Measurements from ENCODE around the gene TAS1R1. TPM values are rescaled to one million over a fixed set of nuclear protein-coding genes. Genes with fewer than 3 reads are reported as not detected.
A peak's percentile ranks its signal among the peaks of the same experiment; 100 is the strongest.

Gene TAS1R1
- total and polyA plus RNA-seq, 9 of the 15 experiments (the other 6 are each of a cell fraction or from before 2014, with no cell fraction given) = 0.06 TPM; not detected in 8

GRCh38 chr1:6624710-6625583, 69.8 kb downstream of the TAS1R1 start, which contains the start of gene THAP3 (continued):
- TF ChIP-seq PRPF4 (IDR thresholded peaks at IDR 0.05; ENCODE audit: insufficient read depth, low read depth, low read length, poor library complexity, severe bottlenecking) = no peak
- peak; percentile 79 for TF ChIP-seq THAP12 (CRISPR knock-in tag; IDR thresholded peaks at IDR 0.05)
- no peak for TF ChIP-seq SLC30A9 (CRISPR knock-in tag; IDR thresholded peaks at IDR 0.05)
- TF ChIP-seq KDM4B (IDR thresholded peaks at IDR 0.05; ENCODE audit: borderline replicate concordance in 2 of 2, low read depth in 1 of 2) = 0 out of 4 replicates have a peak, but pooled peaks of 1 of the 2 experiments have one; percentile 41
- no peak; the same call in 1 of the 2 replicates for TF ChIP-seq JUND (IDR thresholded peaks at IDR 0.05; ENCODE audit: borderline replicate concordance, low read depth, low read length)
- TF ChIP-seq JUND (tag; IDR thresholded peaks at IDR 0.05; ENCODE audit: borderline replicate concordance, low read depth, low read length) = peak; percentile 36; the same call in 2 of the 3 replicates
- TF ChIP-seq FOXM1 (IDR thresholded peaks at IDR 0.05; ENCODE audit: low read depth) = peak; percentile 53; the same call in 1 of the 2 replicates
- TF ChIP-seq FOXM1 (CRISPR knock-in tag; IDR thresholded peaks at IDR 0.05; ENCODE audit: low read depth) = peak; percentile 20; the same call in 1 of the 2 replicates
- no peak for TF ChIP-seq FOXO4 (CRISPR knock-in tag; IDR thresholded peaks at IDR 0.05)
- TF ChIP-seq GABPA (tag; conservative IDR thresholded peaks at IDR 0.05; ENCODE audit: low read depth) = peak; percentile 18; the same call in 1 of the 2 replicates
- TF ChIP-seq HDAC2 (IDR thresholded peaks at IDR 0.05) = 0 out of 2 replicates have a peak, but pooled peaks have one; percentile 65
- TF ChIP-seq TARDBP (IDR thresholded peaks at IDR 0.05) = no peak
- TF ChIP-seq SAFB (IDR thresholded peaks at IDR 0.05; ENCODE audit: borderline replicate concordance, low read depth, low read length) = no peak
- peak; percentile 17 for TF ChIP-seq HNRNPLL (IDR thresholded peaks at IDR 0.05; ENCODE audit: low read depth, low read length, poor library complexity, severe bottlenecking)
- 0 out of 2 replicates have a peak, but pooled peaks have one; percentile 31 for TF ChIP-seq ZNF263 (CRISPR knock-in tag; IDR thresholded peaks at IDR 0.05; ENCODE audit: borderline replicate concordance)
- TF ChIP-seq HBP1 (CRISPR knock-in tag; IDR thresholded peaks at IDR 0.05) = 0 out of 2 replicates have a peak, but pooled peaks have one; percentile 37
- TF ChIP-seq PRMT5 (CRISPR knock-in tag; IDR thresholded peaks at IDR 0.05) = peak; percentile 46; the same call in 1 of the 2 replicates
- peak; percentile 86 for TF ChIP-seq RBM22 (IDR thresholded peaks at IDR 0.05; ENCODE audit: low read depth, low read length, poor library complexity, severe bottlenecking)
- TF ChIP-seq ZNF511 (CRISPR knock-in tag; IDR thresholded peaks at IDR 0.05) = peak; percentile 88; the same call in 1 of the 2 replicates
- peak; percentile 79 for TF ChIP-seq POLR2A (conservative IDR thresholded peaks at IDR 0.05)
- TF ChIP-seq HDGF (IDR thresholded peaks at IDR 0.05) = peak; percentile 68; the same call in 1 of the 2 replicates
- peak; percentile 84 for TF ChIP-seq CREM (IDR thresholded peaks at IDR 0.05; ENCODE audit: low read depth)
